Neural cell (in vitro differentiated cells): ENCODE data around the gene PLA2G5.

ENCODE experiments used
- POLR2AphosphoS5 ChIP-seq: IDR thresholded peaks from 2 replicates; pipeline ENCODE4 v1.6.1; 2012
- TF ChIP-seq, protein P1 (sequence below): IDR thresholded peaks from 2 replicates; pipeline ENCODE4 v1.6.1; 2012; ENCODE audit warnings: borderline replicate concordance
- TF ChIP-seq, protein P2 (sequence below): fragments of 450-650 bp; IDR thresholded peaks from 2 replicates; pipeline ENCODE4 v1.5.1; 2014; ENCODE audit warnings: antibody characterized with exemption, mild to moderate bottlenecking, moderate library complexity; ENCODE audit not compliant: poor library complexity, severe bottlenecking

DNA sequence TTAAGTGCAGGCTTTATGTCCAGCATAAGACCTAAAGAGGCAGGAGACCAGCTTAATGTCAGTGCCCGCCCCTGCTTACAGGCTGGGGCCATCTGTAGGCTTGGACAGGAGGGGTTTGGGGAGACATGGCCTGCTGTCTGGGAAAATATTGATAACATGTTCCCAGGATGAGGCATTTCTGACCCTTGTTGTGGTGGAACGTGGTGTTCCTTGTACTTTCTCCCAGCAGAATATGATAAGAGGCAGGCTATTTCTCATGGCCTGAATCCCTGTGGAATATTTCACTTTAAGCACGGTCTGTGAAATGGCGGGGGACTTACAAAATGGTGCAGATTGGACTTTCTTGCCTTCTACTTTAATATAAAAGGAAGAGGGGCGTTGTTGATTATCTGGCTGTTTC lies 41.9 kb upstream of the PLA2G5 start:
- TF ChIP-seq, protein P1, sequence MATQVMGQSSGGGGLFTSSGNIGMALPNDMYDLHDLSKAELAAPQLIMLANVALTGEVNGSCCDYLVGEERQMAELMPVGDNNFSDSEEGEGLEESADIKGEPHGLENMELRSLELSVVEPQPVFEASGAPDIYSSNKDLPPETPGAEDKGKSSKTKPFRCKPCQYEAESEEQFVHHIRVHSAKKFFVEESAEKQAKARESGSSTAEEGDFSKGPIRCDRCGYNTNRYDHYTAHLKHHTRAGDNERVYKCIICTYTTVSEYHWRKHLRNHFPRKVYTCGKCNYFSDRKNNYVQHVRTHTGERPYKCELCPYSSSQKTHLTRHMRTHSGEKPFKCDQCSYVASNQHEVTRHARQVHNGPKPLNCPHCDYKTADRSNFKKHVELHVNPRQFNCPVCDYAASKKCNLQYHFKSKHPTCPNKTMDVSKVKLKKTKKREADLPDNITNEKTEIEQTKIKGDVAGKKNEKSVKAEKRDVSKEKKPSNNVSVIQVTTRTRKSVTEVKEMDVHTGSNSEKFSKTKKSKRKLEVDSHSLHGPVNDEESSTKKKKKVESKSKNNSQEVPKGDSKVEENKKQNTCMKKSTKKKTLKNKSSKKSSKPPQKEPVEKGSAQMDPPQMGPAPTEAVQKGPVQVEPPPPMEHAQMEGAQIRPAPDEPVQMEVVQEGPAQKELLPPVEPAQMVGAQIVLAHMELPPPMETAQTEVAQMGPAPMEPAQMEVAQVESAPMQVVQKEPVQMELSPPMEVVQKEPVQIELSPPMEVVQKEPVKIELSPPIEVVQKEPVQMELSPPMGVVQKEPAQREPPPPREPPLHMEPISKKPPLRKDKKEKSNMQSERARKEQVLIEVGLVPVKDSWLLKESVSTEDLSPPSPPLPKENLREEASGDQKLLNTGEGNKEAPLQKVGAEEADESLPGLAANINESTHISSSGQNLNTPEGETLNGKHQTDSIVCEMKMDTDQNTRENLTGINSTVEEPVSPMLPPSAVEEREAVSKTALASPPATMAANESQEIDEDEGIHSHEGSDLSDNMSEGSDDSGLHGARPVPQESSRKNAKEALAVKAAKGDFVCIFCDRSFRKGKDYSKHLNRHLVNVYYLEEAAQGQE, result no peak
- TF ChIP-seq, protein P2, sequence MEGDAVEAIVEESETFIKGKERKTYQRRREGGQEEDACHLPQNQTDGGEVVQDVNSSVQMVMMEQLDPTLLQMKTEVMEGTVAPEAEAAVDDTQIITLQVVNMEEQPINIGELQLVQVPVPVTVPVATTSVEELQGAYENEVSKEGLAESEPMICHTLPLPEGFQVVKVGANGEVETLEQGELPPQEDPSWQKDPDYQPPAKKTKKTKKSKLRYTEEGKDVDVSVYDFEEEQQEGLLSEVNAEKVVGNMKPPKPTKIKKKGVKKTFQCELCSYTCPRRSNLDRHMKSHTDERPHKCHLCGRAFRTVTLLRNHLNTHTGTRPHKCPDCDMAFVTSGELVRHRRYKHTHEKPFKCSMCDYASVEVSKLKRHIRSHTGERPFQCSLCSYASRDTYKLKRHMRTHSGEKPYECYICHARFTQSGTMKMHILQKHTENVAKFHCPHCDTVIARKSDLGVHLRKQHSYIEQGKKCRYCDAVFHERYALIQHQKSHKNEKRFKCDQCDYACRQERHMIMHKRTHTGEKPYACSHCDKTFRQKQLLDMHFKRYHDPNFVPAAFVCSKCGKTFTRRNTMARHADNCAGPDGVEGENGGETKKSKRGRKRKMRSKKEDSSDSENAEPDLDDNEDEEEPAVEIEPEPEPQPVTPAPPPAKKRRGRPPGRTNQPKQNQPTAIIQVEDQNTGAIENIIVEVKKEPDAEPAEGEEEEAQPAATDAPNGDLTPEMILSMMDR, result no peak
- no peak for TF ChIP-seq POLR2AphosphoS5
